HEK293T (cell line): ENCODE data around the gene NPAS3.

Source experiments
- CTCF ChIA-PET: fragments of 350-600 bp; formaldehyde crosslinking; extraction: SDS; loops from one replicate; lab custom pipeline; 2021; ENCODE audit warnings: antibody characterized with exemption, inconsistent platforms; lab: Yijun Ruan, JAX
- POLR2A ChIA-PET: fragments of 350-600 bp; formaldehyde crosslinking; extraction: SDS; loops from one replicate; lab custom pipeline; 2020; ENCODE audit warnings: antibody characterized with exemption, inconsistent platforms; lab: Yijun Ruan, JAX
- DNase-seq: peaks from one replicate; pipeline ENCODE4 v3.0.0; 2012; ENCODE audit warnings: mixed read lengths; ENCODE audit errors: extremely low spot score
- ARNT ChIP-seq: fragments of 450-650 bp; IDR thresholded peaks from 2 replicates; pipeline ENCODE4 v1.6.1; 2017; ENCODE audit warnings: mild to moderate bottlenecking
- BHLHE40 ChIP-seq: fragments of 450-650 bp; IDR thresholded peaks from 2 replicates; pipeline ENCODE4 v1.6.1; 2016; ENCODE audit warnings: mild to moderate bottlenecking, moderate library complexity, borderline replicate concordance
- CTBP1 ChIP-seq: fragments of 450-650 bp; IDR thresholded peaks from 2 replicates; pipeline ENCODE4 v1.6.1; 2016; ENCODE audit warnings: borderline replicate concordance
- ELF4 ChIP-seq: fragments of 450-650 bp; IDR thresholded peaks from 2 replicates; pipeline ENCODE4 v1.6.1; 2017; ENCODE audit warnings: antibody characterized with exemption
- FOXA1 ChIP-seq: fragments of 450-650 bp; IDR thresholded peaks from 2 replicates; pipeline ENCODE4 v1.6.1; 2016; ENCODE audit warnings: mild to moderate bottlenecking
- FOXK2 ChIP-seq: fragments of 450-650 bp; IDR thresholded peaks from 2 replicates; pipeline ENCODE4 v1.6.1; 2016; ENCODE audit warnings: mild to moderate bottlenecking
- FOXM1 ChIP-seq: fragments of 450-650 bp; IDR thresholded peaks from 2 replicates; pipeline ENCODE4 v1.6.1; 2017; ENCODE audit warnings: mild to moderate bottlenecking, borderline replicate concordance
- HDGF ChIP-seq: fragments of 450-650 bp; IDR thresholded peaks from 2 replicates; pipeline ENCODE4 v1.6.1; 2017; ENCODE audit warnings: antibody characterized with exemption, borderline replicate concordance
- L3MBTL2 ChIP-seq: fragments of 450-650 bp; conservative IDR thresholded peaks from 2 replicates; pipeline ENCODE4 v1.6.1; 2016; ENCODE audit warnings: mild to moderate bottlenecking
- LEF1 ChIP-seq: fragments of 450-650 bp; IDR thresholded peaks from 2 replicates; pipeline ENCODE4 v1.6.1; 2017; ENCODE audit warnings: mild to moderate bottlenecking, borderline replicate concordance
- NFRKB ChIP-seq: fragments of 450-650 bp; IDR thresholded peaks from 2 replicates; pipeline ENCODE4 v1.6.1; 2016; ENCODE audit warnings: mild to moderate bottlenecking, moderate library complexity
- PKNOX1 ChIP-seq: fragments of 450-650 bp; IDR thresholded peaks from 2 replicates; pipeline ENCODE4 v1.6.1; 2016
- SP1 ChIP-seq: fragments of 450-650 bp; IDR thresholded peaks from 2 replicates; pipeline ENCODE4 v1.6.1; 2017
- SUZ12 ChIP-seq: fragments of 450-650 bp; IDR thresholded peaks from 2 replicates; pipeline ENCODE4 v1.6.1; 2016; ENCODE audit warnings: mild to moderate bottlenecking
- TARDBP ChIP-seq: fragments of 450-650 bp; IDR thresholded peaks from 2 replicates; pipeline ENCODE4 v1.6.1; 2016
- ZNF384 ChIP-seq: fragments of 450-650 bp; IDR thresholded peaks from 2 replicates; pipeline ENCODE4 v1.6.1; 2016

The NPAS3 gene

DNA sequence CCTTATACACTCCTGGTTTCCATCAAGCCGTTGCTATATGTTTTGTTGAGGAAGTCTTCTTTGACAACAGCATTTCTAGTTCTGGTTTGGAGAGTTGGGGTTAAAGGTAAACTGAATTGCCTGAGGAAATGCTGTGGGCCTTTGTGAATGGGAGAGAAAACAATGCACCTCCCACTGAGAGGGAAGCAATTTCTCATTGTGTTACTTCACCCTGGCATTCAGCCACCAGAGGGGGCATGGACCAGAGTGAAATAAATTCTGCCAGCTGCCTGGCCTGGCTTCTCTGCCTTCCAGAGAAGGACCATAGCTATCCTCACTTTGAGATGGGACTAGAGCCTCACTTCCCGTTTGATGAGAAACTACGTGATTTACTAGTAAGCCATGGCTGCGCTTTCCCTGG, 536.9 kb downstream of the NPAS3 start:
- DNase-seq: peak; percentile 49
- ChIA-PET POLR2A (no interaction called here), CTCF (interaction anchor here (0.5 to 1.3 kb wide), 3 partner anchors 11 to 317 kb away, joined by 3 to 7 read pairs (median 4); no protein-coding TSS in a partner anchor)
- TF ChIP-seq ARNT (no peak), FOXM1 (no peak), FOXK2 (no peak), BHLHE40 (no peak), L3MBTL2 (no peak), HDGF (no peak), CTBP1 (no peak), LEF1 (no peak), ELF4 (no peak), NFRKB (no peak)

GRCh38 chr14:33477797-33478196, 539.1 kb downstream of the NPAS3 start:
- ChIA-PET CTCF (no interaction called here), POLR2A (no interaction called here)
- no peak for DNase-seq
- TF ChIP-seq FOXA1: no peak
- TF ChIP-seq BHLHE40: no peak
- TF ChIP-seq ZNF384: no peak
- no peak for TF ChIP-seq PKNOX1

DNA sequence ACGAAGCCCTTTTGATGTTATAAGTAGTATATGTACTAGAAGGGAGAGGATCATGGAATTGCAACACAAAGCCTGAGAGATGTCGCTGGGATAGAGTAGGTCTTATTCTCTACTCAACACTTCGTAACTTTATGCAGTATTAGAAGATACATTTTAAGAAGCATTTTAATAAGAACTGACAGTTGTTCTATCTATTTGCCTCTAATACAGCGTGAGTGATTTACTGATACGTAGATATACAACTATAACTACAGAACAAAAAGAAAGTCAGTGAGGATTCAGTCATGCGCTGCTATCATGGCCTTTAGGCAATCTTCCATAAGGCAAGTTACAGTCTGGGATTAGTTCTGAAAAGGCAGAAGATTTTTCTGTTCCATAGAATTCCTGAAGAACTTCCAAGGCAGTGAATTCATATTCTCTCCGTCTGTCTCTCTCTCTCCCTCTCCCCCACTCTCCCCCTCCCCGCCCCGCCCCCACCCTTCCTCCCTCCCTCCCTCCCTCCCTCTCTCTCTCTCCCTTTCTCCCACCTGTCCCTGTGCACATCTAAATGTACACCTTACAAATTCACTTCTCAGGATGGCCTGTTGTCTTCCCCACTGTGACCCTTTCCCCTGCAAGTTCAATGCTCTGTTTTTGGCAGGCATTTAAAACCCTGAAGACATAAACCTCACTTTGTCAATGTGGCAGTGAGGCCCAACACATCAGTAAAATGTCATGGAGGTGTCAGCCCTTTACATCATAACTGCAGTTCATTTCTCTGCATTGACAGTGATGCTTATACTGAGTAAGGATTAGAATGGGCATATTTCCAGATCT, 541.6 kb downstream of the NPAS3 start:
- CTCF ChIA-PET: no interaction called here
- no peak for DNase-seq
- TF ChIP-seq SP1: no peak
- TF ChIP-seq CTBP1: no peak
- no peak for TF ChIP-seq TARDBP
- TF ChIP-seq NFRKB: no peak
- TF ChIP-seq ZNF384: no peak
- TF ChIP-seq PKNOX1: no peak
- TF ChIP-seq FOXM1: no peak
- no peak for TF ChIP-seq LEF1
- no peak for TF ChIP-seq FOXK2
- no peak for TF ChIP-seq L3MBTL2
- no peak for TF ChIP-seq FOXA1
- TF ChIP-seq ELF4: no peak
- TF ChIP-seq SUZ12: no peak
- TF ChIP-seq BHLHE40: no peak
- no peak for TF ChIP-seq ARNT
- no peak for TF ChIP-seq HDGF
- POLR2A ChIA-PET: no interaction called here

- POLR2A ChIA-PET: no interaction called here
- no peak for TF ChIP-seq FOXM1
- no peak for TF ChIP-seq SP1
- no peak for TF ChIP-seq LEF1
- TF ChIP-seq HDGF: no peak
- TF ChIP-seq ELF4: no peak
- no peak for TF ChIP-seq L3MBTL2
- no peak for TF ChIP-seq BHLHE40
- no peak for TF ChIP-seq FOXA1
- no peak for TF ChIP-seq ARNT
- TF ChIP-seq PKNOX1: no peak
- no peak for TF ChIP-seq FOXK2
- TF ChIP-seq NFRKB: no peak
- TF ChIP-seq SUZ12: no peak
- TF ChIP-seq TARDBP: no peak
- no peak for TF ChIP-seq ZNF384
- TF ChIP-seq CTBP1: no peak
- CTCF ChIA-PET: no interaction called here
- no peak for DNase-seq
These were observed 542.2 kb downstream of the NPAS3 start for GRCh38 chr14:33480887-33481184.

GRCh38 chr14:33483110-33483509, 544.4 kb downstream of the NPAS3 start:
- ChIA-PET POLR2A (no interaction called here), CTCF (no interaction called here)
- TF ChIP-seq BHLHE40 (no peak), ZNF384 (no peak), TARDBP (no peak), SP1 (no peak), FOXK2 (no peak), FOXA1 (no peak), ARNT (no peak), CTBP1 (no peak), FOXM1 (no peak), ELF4 (no peak), L3MBTL2 (no peak), HDGF (no peak)
- DNase-seq: no peak

DNA sequence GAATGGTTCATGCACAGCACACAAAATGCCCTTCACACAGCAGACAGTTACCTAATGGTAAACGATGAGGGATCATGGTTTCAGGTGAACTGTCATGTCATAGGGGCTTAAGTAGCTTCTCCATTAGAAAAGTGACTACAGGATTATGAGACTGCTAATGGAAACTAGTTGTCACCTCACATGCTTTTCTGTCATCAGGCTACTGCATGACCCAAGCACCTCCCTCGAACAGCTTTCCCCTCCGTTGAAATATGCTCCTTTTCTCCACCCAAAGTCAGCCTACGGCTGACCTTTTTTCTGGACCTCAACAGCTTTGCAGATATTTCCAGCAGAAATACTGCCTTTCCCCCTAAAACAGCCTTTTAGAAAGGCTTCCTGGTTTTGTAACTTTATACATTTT, 544.9 kb downstream of the NPAS3 start:
- TF ChIP-seq SP1: no peak
- TF ChIP-seq ELF4: no peak
- TF ChIP-seq FOXK2: no peak
- no peak for TF ChIP-seq TARDBP
- TF ChIP-seq PKNOX1: no peak
- no peak for DNase-seq
- ChIA-PET CTCF (no interaction called here), POLR2A (no interaction called here)
